Astrocyte (in vitro differentiated cells and primary cell): ENCODE results near the gene EIF5A. TPM values are rescaled to one million over a fixed set of nuclear protein-coding genes. Genes with fewer than 3 reads are reported as not detected.

Source experiments
- DNase-seq: peaks from one replicate; pipeline ENCODE4 v3.0.0-alpha.2; 2010; ENCODE audit warnings: low read depth
- FAIRE-seq: peaks from 2 replicates; lab custom pipeline; 2011; peaks lifted over from hg19 to GRCh38; lab: Jason Lieb, UNC
- H2AFZ ChIP-seq: 2 replicates; pipeline ENCODE4 v1.6.0; 2012; ENCODE audit warnings: low read depth, low read length, inconsistent platforms
- H3K27ac ChIP-seq: 2 replicates; pipeline ENCODE4 v1.5.1; 2011; ENCODE audit warnings: low read depth, low read length, inconsistent platforms
- H3K27me3 ChIP-seq: 2 replicates; pipeline ENCODE4 v1.6.0; 2011; ENCODE audit warnings: low read length, inconsistent platforms; ENCODE audit not compliant: insufficient read depth
- H3K36me3 ChIP-seq: 2 replicates; pipeline ENCODE4 v1.5.1; 2011; ENCODE audit warnings: low read length, inconsistent platforms; ENCODE audit not compliant: insufficient read depth
- H3K4me1 ChIP-seq: 2 replicates; pipeline ENCODE4 v1.5.1; 2011; ENCODE audit warnings: low read length, inconsistent platforms; ENCODE audit not compliant: insufficient read depth
- H3K4me2 ChIP-seq: 2 replicates; pipeline ENCODE4 v1.6.0; 2012; ENCODE audit warnings: low read length, inconsistent platforms
- H3K4me3 ChIP-seq: 2 replicates; pipeline ENCODE4 v1.5.1; 2011; ENCODE audit warnings: low read depth, mild to moderate bottlenecking, low read length, inconsistent platforms; ENCODE audit not compliant: insufficient read depth
- H3K79me2 ChIP-seq: 2 replicates; pipeline ENCODE4 v1.6.0; 2012; ENCODE audit warnings: mild to moderate bottlenecking, low read length, inconsistent platforms; ENCODE audit not compliant: insufficient read depth
- H3K9ac ChIP-seq: 2 replicates; pipeline ENCODE4 v1.6.0; 2012; ENCODE audit warnings: mild to moderate bottlenecking, low read length, inconsistent platforms
- H3K9me3 ChIP-seq: 2 replicates; pipeline ENCODE4 v1.5.1; 2012; ENCODE audit warnings: low read depth, mild to moderate bottlenecking, low read length, inconsistent platforms; ENCODE audit not compliant: insufficient read depth
- H4K20me1 ChIP-seq: 2 replicates; pipeline ENCODE4 v1.6.0; 2012; ENCODE audit warnings: low read length, inconsistent platforms; ENCODE audit not compliant: insufficient read depth
- H3K27ac Mint-ChIP-seq: one replicate; pipeline ENCODE4 v1.8.0; 2021; ENCODE audit warnings: mild to moderate bottlenecking, mixed read lengths; ENCODE audit not compliant: unreplicated experiment
- H3K27me3 Mint-ChIP-seq: one replicate; pipeline ENCODE4 v1.8.0; 2021; ENCODE audit warnings: low read depth, mixed read lengths; ENCODE audit not compliant: unreplicated experiment
- H3K36me3 Mint-ChIP-seq: one replicate; pipeline ENCODE4 v1.8.0; 2021; ENCODE audit warnings: low read depth, mixed read lengths; ENCODE audit not compliant: unreplicated experiment
- H3K4me1 Mint-ChIP-seq: one replicate; pipeline ENCODE4 v1.8.0; 2021; ENCODE audit warnings: low read depth, mixed read lengths; ENCODE audit not compliant: unreplicated experiment
- H3K4me3 Mint-ChIP-seq: one replicate; pipeline ENCODE4 v1.8.0; 2021; ENCODE audit warnings: mild to moderate bottlenecking, moderate library complexity, mixed read lengths; ENCODE audit not compliant: unreplicated experiment
- H3K9me3 Mint-ChIP-seq: one replicate; pipeline ENCODE4 v1.8.0; 2021; ENCODE audit warnings: mild to moderate bottlenecking, mixed read lengths; ENCODE audit not compliant: unreplicated experiment
- EZH2 ChIP-seq: IDR thresholded peaks from 2 replicates; pipeline ENCODE4 v1.6.1; 2012; ENCODE audit warnings: mild to moderate bottlenecking, low read length, inconsistent platforms; ENCODE audit not compliant: insufficient read depth
- total RNA-seq: library from RNA; stranded (reverse); gene quantifications from 2 replicates; pipeline ENCODE4 v1.2.1, GENCODE V29; 2021
- TF ChIP-seq, protein P1 (sequence below): IDR thresholded peaks from 2 replicates; pipeline ENCODE4 v1.5.1; 2011; ENCODE audit warnings: low read depth, mild to moderate bottlenecking, inconsistent platforms, low read length, moderate library complexity; ENCODE audit not compliant: insufficient read depth

The EIF5A gene
- total RNA-seq, 1 donor from 2014 or later = 915 TPM

DNA sequence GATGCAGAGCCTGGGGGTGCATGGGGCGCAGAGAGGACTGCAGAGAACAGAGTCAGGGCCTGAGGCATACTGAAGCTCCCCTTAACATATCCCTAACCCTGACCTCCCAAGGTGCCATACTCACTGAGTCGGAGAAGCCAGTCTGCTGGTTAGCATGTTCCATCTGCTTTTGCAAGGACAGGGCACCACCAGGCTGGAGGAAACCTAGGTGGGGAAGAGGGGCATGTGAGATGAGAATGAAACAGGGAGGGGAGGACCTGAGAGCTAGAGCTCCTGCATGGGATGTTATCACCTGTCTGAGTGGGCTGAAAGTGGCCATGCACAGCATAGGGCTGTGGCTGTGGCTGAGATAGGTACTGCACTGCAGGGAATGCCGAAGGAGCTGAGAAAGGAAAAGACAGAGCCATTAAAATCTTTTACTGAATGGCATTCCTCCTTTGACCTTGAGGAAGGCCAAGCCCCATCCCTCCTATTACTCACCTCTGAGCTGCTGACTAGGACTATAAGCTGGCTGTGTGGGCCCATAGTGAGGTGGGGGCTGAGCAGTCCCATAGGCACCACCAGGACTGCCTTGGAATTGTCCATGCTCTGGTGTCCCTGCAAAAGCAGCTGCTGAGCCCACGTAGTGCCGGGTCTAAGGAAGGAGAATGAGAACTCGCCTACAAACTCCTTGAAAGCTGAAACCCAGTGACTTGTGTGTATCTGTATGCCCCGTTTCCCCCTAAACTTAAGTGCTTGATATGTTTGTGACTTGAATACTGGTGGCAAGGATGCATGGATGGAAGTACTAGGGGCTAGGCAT lies 5.9 kb downstream of the EIF5A start:
- DNase-seq (no peak), FAIRE-seq (no peak)
- Mint-ChIP-seq H3K4me1 (peaks cover 50% of the 10 kb centered on the region), H3K9me3 (no peaks in the 10 kb centered on the region), H3K36me3 (peaks cover 26% of the 10 kb centered on the region), H3K27me3 (no peaks in the 10 kb centered on the region), H3K27ac (peak overlapping the region; percentile 58), H3K4me3 (peak overlapping the region; percentile 94)
- H3K4me3 ChIP-seq = no peak overlapping the region
- no peak overlapping the region for H2AFZ ChIP-seq
- peaks cover 44% of the 10 kb centered on the region for H3K36me3 ChIP-seq
- peaks cover 57% of the 10 kb centered on the region for H3K79me2 ChIP-seq
- H4K20me1 ChIP-seq = peaks cover 63% of the 10 kb centered on the region
- H3K4me2 ChIP-seq = peak overlapping the region; percentile 95
- no peaks in the 10 kb centered on the region for H3K9me3 ChIP-seq
- no peak for TF ChIP-seq EZH2
- TF ChIP-seq, protein P1, sequence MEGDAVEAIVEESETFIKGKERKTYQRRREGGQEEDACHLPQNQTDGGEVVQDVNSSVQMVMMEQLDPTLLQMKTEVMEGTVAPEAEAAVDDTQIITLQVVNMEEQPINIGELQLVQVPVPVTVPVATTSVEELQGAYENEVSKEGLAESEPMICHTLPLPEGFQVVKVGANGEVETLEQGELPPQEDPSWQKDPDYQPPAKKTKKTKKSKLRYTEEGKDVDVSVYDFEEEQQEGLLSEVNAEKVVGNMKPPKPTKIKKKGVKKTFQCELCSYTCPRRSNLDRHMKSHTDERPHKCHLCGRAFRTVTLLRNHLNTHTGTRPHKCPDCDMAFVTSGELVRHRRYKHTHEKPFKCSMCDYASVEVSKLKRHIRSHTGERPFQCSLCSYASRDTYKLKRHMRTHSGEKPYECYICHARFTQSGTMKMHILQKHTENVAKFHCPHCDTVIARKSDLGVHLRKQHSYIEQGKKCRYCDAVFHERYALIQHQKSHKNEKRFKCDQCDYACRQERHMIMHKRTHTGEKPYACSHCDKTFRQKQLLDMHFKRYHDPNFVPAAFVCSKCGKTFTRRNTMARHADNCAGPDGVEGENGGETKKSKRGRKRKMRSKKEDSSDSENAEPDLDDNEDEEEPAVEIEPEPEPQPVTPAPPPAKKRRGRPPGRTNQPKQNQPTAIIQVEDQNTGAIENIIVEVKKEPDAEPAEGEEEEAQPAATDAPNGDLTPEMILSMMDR = peak; percentile 36
- peak overlapping the region; percentile 18 for H3K27ac ChIP-seq
- H3K9ac ChIP-seq = no peak overlapping the region
- no peaks in the 10 kb centered on the region for H3K27me3 ChIP-seq
- H3K4me1 ChIP-seq = peaks cover 35% of the 10 kb centered on the region

DNA sequence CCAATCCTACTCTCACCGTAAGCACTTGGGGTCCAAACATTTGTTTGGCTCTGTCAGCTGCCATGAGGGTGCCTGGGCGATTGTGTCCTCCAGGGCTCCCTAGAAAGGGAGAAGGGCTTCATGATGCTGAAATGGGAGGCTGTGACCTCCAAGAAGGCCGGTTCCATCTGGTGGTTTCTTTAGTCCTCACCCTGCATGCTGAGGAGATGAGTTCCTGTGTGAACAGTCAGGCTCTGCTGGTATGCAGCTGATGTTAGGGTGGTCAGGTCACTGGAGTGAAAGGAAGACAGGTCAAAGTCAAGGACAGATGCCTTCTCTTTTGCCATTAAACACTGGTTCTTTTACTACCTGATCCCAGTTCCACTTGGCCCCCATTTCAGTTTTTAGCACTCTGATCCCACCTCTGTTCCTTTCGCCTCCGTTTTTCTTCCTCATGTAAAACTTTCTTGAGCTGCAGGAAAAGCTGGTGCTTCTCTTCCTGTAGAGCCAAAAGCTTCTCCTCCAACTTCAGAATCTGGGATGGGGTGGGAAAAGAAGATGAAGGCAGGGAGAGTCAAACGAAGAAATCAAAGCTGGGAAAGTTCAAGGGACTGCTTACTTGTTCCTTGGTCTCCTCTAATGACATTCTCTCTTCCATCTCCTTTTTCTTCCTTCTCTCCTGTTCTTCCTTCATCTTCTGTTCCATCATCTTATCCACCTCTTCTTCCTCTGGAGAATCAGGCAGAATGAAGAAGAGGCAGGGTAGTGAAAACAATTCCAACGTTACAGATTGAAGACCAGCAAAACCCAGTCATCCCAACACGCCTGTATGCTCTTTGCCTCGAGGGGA lies 6.7 kb downstream of the EIF5A start:
- DNase-seq (no peak), FAIRE-seq (no peak)
- H3K27ac ChIP-seq = peak overlapping the region; percentile 80
- Mint-ChIP-seq H3K27ac (peak overlapping the region; percentile 92), H3K27me3 (no peaks in the 10 kb centered on the region), H3K9me3 (no peaks in the 10 kb centered on the region), H3K36me3 (peaks cover 27% of the 10 kb centered on the region), H3K4me1 (peaks cover 50% of the 10 kb centered on the region), H3K4me3 (peak overlapping the region; percentile 94)
- peak overlapping the region; percentile 80 for H3K4me3 ChIP-seq
- peak overlapping the region; percentile 81 for H3K9ac ChIP-seq
- peaks cover 49% of the 10 kb centered on the region for H3K79me2 ChIP-seq
- H3K4me1 ChIP-seq = peaks cover 31% of the 10 kb centered on the region
- no peaks in the 10 kb centered on the region for H3K27me3 ChIP-seq
- peaks cover 55% of the 10 kb centered on the region for H4K20me1 ChIP-seq
- no peaks in the 10 kb centered on the region for H3K9me3 ChIP-seq
- H3K36me3 ChIP-seq = peaks cover 43% of the 10 kb centered on the region
- TF ChIP-seq, protein P1 = no peak
- TF ChIP-seq EZH2 = no peak
- peak overlapping the region; percentile 95 for H3K4me2 ChIP-seq
- no peak overlapping the region for H2AFZ ChIP-seq
